HepG2 (cell line): ENCODE measurements around the gene HLA-DPB1. TPM values are rescaled to one million over a fixed set of nuclear protein-coding genes. Genes with fewer than 3 reads are reported as not detected.

Experiments
- ARID5B ChIP-seq: IDR thresholded peaks from 2 replicates; pipeline ENCODE4 v1.4.0; 2020; ENCODE audit warnings: mild to moderate bottlenecking, missing genetic modification reagents
- E2F5 ChIP-seq: sonication (generic); formaldehyde crosslinking; conservative IDR thresholded peaks from 2 replicates; pipeline ENCODE4 v1.4.0; 2020; ENCODE audit warnings: missing genetic modification reagents
- EP300 ChIP-seq, 3 experiments: sonication (generic) in 1 of 3; formaldehyde crosslinking in 1 of 3; IDR thresholded peaks; 2 replicates each; pipeline versions ENCODE4 v1.5.1 to v1.6.1; 2011 to 2020; ENCODE audit warnings: low read depth in 2 of 3, low read length in 2 of 3, borderline replicate concordance in 1 of 3, improper control_type of control experiment in 1 of 3, mild to moderate bottlenecking in 1 of 3, missing genetic modification reagents in 1 of 3, moderate library complexity in 1 of 3
- FOXP4 ChIP-seq: sonication (generic); formaldehyde crosslinking; IDR thresholded peaks from 2 replicates; pipeline ENCODE4 v1.4.0; 2020; ENCODE audit warnings: missing genetic modification reagents
- HMG20A ChIP-seq: IDR thresholded peaks from 2 replicates; pipeline ENCODE4 v1.6.1; 2016; ENCODE audit warnings: borderline replicate concordance
- HOXA5 ChIP-seq: sonication (generic); formaldehyde crosslinking; IDR thresholded peaks from 2 replicates; pipeline ENCODE4 v1.4.0; 2020; ENCODE audit warnings: missing genetic modification reagents
- NBN ChIP-seq: fragments of 450-650 bp; conservative IDR thresholded peaks from 2 replicates; pipeline ENCODE4 v1.6.1; 2017
- PRDM10 ChIP-seq: sonication (generic); formaldehyde crosslinking; IDR thresholded peaks from 2 replicates; pipeline ENCODE4 v1.4.0; 2020; ENCODE audit warnings: low read depth, missing genetic modification reagents
- PREB ChIP-seq: sonication (generic); formaldehyde crosslinking; IDR thresholded peaks from 2 replicates; pipeline ENCODE4 v1.4.0; 2020; ENCODE audit warnings: missing genetic modification reagents
- SNAI1 ChIP-seq: sonication (generic); formaldehyde crosslinking; IDR thresholded peaks from 2 replicates; pipeline ENCODE4 v1.5.0; 2020; ENCODE audit warnings: mild to moderate bottlenecking, missing genetic modification reagents, borderline replicate concordance
- ZBTB39 ChIP-seq: sonication (generic); formaldehyde crosslinking; IDR thresholded peaks from 2 replicates; pipeline ENCODE4 v1.5.0; 2020; ENCODE audit warnings: missing genetic modification reagents
- ZBTB7B ChIP-seq: sonication (generic); formaldehyde crosslinking; IDR thresholded peaks from 2 replicates; pipeline ENCODE4 v1.4.0; 2020; ENCODE audit warnings: missing genetic modification reagents
- ZNF430 ChIP-seq: sonication (generic); formaldehyde crosslinking; IDR thresholded peaks from 2 replicates; pipeline ENCODE4 v1.9.0; 2021; ENCODE audit warnings: mild to moderate bottlenecking, missing genetic modification reagents
- ZNF7 ChIP-seq: IDR thresholded peaks from 2 replicates; pipeline ENCODE4 v1.6.1; 2016; ENCODE audit warnings: missing biosample characterization, missing genetic modification reagents
- polyA plus RNA-seq, 8 experiments: library from polyadenylated mRNA; depleted of rRNA in 3 of 8; stranded (reverse) in 7 of 8; unstranded in 1 of 8; fragments of >200 nt; fragmentation: Illumina TruSeq in 4 of 8; extraction: Trizol in 4 of 8; gene quantifications; 2 replicates each; pipeline versions ENCODE4 v1.2.1 to v1.2.3, GENCODE V29; 2011 to 2016; ENCODE audit warnings: low read depth in 4 of 8, missing spikeins in 1 of 8, mixed read lengths in 1 of 8; ENCODE audit not compliant: insufficient read depth in 1 of 8
- total RNA-seq, 5 experiments: library from RNA; depleted of rRNA; stranded (reverse); fragments of >200 nt; fragmentation: Illumina TruSeq; extraction: Trizol; gene quantifications; 2 replicates each; pipeline ENCODE4 v1.2.3, GENCODE V29; 2016; ENCODE audit warnings: low read depth in 1 of 5

HLA-DPB1 gene
- total and polyA plus RNA-seq, 2 of the 13 experiments (the other 11 are each of a cell fraction or from before 2014, with no cell fraction given): not detected

- TF ChIP-seq PRDM10 (CRISPR knock-in tag) (no peak), ZBTB39 (CRISPR knock-in tag) (peak; percentile 76), ZNF7 (CRISPR knock-in tag) (no peak), ZNF430 (CRISPR knock-in tag) (0 out of 2 replicates have a peak, but pooled peaks have one; percentile 33), HOXA5 (CRISPR knock-in tag) (no peak), FOXP4 (CRISPR knock-in tag) (no peak), HMG20A (CRISPR knock-in tag) (no peak), EP300 (IDR thresholded peaks at IDR 0.05; ENCODE audit: low read depth in 2 of 2, low read length in 2 of 2) (no peak), EP300 (CRISPR knock-in tag; IDR thresholded peaks at IDR 0.05; ENCODE audit: borderline replicate concordance) (no peak), PREB (CRISPR knock-in tag) (no peak), E2F5 (CRISPR knock-in tag) (0 out of 2 replicates have a peak, but pooled peaks have one; percentile 29), SNAI1 (CRISPR knock-in tag) (no peak), ARID5B (CRISPR knock-in tag) (no peak), NBN (no peak), ZBTB7B (no peak)
Measured at GRCh38 chr6:33123732-33124524, 48.1 kb downstream of the HLA-DPB1 start (continued).
